Ureter (tissue), 1 donor: ENCODE data around the gene KIR3DL2. TPM values are rescaled to one million over a fixed set of nuclear protein-coding genes. Genes with fewer than 3 reads are reported as not detected.
"Not testable (repeated sequence)": the region's sequence is repeated elsewhere in the genome, so short reads cannot be mapped to it uniquely, and the experiment has no call there.

Source experiments
- DNase-seq: peaks from one replicate; pipeline ENCODE4 v3.0.0-alpha.2; 2020; ENCODE audit warnings: low spot score
- total RNA-seq: library from RNA; stranded (reverse); gene quantifications from one replicate; pipeline ENCODE4 v1.2.4, GENCODE V29; 2023
- donor health status: DM: yes; HTN: yes; CAD: no.

The KIR3DL2 gene
- total RNA-seq, 1 donor from 2014 or later, result not detected

- DNase-seq, result no peak
These were observed 21.5 kb downstream of the KIR3DL2 start for GRCh38 chr19:54871696-54872095.

DNA sequence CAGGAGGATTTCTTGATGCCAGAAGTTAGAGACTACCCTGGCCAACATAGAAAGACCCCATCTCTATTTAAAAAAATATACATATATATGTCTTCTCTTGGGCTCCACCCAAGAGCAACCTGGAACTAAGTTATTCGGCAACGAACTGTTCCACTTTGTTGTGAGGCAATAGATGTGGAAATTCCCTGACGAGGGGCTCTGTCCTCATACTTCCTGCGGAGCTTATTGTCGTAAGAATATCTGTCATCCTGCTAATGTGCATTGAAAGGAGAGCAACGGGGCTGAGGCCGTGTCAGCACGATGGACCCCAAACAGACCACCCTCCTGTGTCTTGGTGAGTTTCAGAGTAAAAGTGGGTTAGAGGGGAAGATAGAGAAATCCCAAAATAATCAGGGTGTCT, 23.7 kb downstream of the KIR3DL2 start, which contains the start of gene FCAR:
TSS of gene FCAR (plus strand) at position 246 of the 400 bp plus-strand sequence. CDS start at position 301, 55 bp downstream.
- DNase-seq, result no peak

DNA sequence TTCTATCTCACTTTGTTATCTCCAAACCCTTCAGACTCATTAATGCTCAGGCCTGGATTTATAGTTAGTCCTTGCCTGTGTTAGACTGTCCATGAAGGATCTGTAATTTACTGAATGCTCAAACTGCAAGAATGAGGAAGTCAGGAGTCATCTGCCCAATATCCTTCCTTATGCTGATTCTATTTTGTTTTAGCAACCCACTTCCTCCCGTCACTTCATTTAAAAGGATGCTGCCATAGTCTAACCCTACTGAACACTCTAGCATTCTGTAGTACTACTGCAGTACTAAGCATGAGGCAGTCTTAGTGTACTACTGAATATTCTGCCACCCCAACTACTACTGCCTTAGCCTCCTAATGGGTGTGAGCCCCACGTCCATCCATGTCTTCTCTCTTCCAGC, 25.3 kb downstream of the KIR3DL2 start:
- no peak for DNase-seq

DNA sequence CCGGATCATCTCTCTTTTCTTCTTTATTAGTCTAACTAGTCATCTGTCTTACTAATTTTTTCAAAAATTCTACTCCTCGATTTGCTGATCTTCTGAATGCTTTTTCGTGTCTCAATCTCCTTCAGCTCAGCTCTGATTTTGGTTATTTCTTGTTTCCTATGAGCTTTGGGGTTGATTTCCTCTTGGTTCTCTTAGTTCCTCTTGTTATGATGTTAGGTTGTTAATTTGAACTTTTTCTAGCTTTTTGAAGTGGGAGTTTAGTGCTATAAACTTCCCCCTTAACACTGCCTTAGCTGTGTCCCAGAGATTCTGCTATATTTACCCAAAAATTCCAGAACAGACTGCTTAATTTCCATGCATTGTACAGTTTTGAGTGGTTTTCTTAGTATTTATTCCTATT, 27.2 kb downstream of the KIR3DL2 start:
- DNase-seq, result no peak

DNA sequence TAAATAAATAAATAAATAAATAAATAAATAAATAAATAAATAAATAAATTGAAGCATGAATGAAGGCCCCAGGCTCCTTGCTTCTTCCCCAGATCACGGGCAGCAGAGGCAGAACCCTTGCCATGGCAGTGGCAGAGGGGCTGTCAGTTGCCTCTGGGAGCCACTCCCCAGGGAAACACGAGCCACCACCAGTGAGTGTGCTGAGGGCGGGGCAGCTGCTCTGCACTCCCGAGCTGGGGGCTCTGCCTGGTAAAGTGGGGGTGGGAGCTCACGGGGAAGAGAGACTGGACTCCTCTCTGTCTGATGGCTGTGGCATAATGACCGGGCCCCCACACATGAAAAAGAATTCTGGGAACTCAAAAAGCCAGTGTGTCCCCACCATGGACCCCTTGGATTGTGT, 31.6 kb downstream of the KIR3DL2 start:
- no peak for DNase-seq

GRCh38 chr19:54882758-54883157, 32.5 kb downstream of the KIR3DL2 start:
- DNase-seq, result no peak

GRCh38 chr19:54883228-54883627, 33.0 kb downstream of the KIR3DL2 start:
- DNase-seq, result no peak

GRCh38 chr19:54888239-54888638, 38.0 kb downstream of the KIR3DL2 start:
- no peak for DNase-seq

- DNase-seq, result no peak
These were observed 39.3 kb downstream of the KIR3DL2 start for GRCh38 chr19:54889566-54889965.

- no peak for DNase-seq
These were observed 43.2 kb downstream of the KIR3DL2 start for GRCh38 chr19:54893406-54893805.

DNA sequence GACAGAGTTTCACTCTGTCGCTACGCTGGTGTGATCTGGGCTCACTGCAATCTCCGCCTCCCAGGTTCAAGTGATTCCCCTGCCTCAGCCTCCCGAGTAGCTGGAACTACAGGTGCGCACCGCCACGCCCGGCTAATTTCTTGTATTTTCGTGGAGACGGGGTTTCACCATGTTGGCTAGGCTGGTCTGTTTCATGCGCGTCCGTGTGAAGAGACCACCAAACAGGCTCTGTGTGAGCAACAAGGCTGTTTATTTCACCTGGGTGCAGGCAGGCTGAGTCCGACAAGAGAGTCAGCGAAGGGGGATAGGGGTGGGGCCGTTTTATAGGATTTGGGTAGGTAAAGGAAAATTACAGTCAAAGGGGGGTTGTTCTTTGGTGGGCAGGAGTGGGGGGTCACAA, 43.9 kb downstream of the KIR3DL2 start:
- not testable (repeated sequence) for DNase-seq

- DNase-seq, result no peak
These were observed 45.8 kb downstream of the KIR3DL2 start for GRCh38 chr19:54896036-54896435.

DNA sequence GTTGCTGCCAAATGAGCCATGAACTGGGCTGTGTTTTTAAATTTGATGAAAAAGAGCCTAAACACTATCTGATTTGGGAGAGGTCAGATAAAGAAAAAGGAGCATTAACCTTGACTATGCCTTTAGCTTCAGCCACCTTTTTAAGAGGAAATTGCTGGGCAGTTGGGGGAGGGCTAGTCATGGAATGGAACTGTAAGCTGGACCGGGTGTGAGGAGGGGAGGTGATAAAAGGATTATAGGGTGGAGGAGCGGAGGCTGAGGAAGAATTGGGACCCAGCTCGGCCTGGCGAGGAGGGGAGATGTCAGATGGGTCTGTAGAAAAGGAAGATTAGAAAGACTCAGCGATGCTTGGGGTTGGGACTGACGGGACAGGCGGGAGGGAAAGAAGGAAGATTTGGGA, 48.4 kb downstream of the KIR3DL2 start:
- DNase-seq, result not testable (repeated sequence)

DNA sequence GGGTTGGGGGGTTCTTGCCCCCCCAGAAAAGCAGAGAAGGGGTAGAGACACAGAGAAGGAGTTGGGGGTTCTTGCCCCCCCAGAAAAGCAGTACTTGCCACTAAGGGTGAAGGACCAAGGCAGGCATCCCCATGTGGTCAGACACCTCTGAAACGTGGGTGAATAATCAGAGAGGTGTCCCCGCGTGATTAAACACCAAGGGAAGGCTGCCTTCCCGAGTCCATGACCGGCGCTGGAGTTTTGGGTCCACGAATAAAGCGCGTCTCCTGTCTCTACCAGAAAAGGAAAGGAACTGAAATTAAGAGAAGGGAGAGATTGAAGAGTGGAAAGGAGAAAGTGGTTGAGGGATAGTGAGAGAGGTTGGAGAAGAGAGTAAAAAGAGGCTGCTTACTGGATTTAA, 49.4 kb downstream of the KIR3DL2 start:
- not testable (repeated sequence) for DNase-seq

DNA sequence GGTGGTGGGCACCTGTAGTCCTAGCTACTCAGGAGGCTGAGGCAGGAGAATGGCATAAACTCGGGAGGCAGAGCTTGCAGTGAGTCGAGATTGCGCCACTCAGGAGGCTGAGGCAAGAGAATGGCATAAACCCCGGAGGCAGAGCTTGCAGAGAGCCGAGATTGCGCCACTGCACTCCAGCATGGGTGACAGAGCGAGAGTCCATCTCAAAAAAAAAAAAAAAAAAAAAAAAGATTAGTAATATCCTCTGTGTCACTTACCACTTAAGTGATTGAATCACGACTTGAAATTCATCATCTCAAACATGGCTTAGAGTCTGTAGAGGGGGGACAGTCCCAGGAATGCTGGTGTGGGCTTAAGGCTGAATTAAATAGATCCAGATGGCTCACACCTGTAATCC, 50.9 kb downstream of the KIR3DL2 start:
- DNase-seq, result not testable (repeated sequence)

GRCh38 chr19:54902061-54902460, 51.8 kb downstream of the KIR3DL2 start:
- DNase-seq, result no peak

DNA sequence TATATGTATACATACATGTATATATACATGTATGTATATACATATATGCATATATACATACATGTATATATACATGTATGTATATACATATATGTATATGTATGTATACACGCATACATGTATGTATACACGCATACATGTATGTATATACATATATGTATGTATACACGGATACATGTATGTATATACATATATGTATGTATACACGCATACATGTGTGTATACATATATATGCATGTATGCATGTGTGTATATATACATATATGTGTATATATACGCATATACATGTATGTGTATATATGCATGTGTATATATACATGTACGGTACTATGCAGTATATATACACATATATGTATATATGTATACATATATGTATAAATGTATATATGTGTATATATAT, 53.1 kb downstream of the KIR3DL2 start:
- no peak for DNase-seq

GRCh38 chr19:54904261-54904660, 54.0 kb downstream of the KIR3DL2 start:
- DNase-seq, result not testable (repeated sequence)

DNA sequence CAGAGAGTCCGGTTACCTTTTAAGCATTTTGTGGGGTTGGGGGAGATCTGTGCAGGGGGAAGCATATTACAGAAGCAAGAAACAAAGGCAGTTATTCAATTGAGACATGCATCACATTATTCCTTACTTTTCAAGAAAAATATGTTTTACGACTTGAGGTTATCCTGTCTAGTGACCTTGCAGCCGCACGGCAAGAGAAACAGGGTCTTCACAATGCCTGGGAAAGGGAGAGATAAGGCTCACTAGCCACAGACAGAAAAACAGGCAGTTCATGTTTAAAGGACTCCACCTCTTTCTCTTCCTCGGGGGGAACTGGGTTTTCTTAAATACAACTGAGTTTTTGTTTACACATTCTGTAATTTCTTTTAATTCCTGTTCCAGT, 55.2 kb downstream of the KIR3DL2 start:
- no peak for DNase-seq

GRCh38 chr19:54905803-54906511, 55.7 kb downstream of the KIR3DL2 start, which contains the start of gene NCR1:
Gene NCR1, plus strand, starts transcription at chr19:54906148. Its CDS starts 40 bp downstream, at chr19:54906188.
- no peak for DNase-seq

DNA sequence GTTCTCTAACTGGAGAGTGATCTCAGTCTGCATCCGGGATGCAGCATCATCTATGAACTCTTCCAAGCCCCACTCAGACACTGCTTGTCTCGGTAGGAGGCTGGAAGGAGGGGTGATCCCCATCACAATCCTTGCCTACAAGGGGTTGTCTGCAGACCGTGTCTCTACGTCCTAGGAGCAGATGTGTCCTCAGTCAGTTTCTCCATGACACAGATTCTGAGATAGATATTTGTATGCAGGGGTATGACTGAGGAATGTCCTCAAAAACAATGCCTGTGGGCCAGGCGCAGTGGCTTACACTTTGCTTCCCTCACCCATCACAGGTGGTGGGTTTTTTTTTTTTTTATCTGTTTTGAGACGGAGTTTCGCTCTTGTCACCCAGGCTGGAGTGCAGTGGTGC, 56.6 kb downstream of the KIR3DL2 start:
- no peak for DNase-seq

GRCh38 chr19:54907899-54908298, 57.7 kb downstream of the KIR3DL2 start:
- DNase-seq, result not testable (repeated sequence)
